Measurements from ENCODE around the gene CHCHD3.
"Not testable (repeated sequence)": the region's sequence is repeated elsewhere in the genome, so short reads cannot be mapped to it uniquely, and the experiment has no call there.

Gene CHCHD3

GRCh38 chr7:133003052-133003910, 78.6 kb downstream of the CHCHD3 start:
- no peak for DNase-seq (ENCODE audit: low read depth)

GRCh38 chr7:133001727-133002126, 80.2 kb downstream of the CHCHD3 start:
- no peak for DNase-seq (ENCODE audit: low read depth)

- no peak for DNase-seq (ENCODE audit: low read depth)
These were observed 82.0 kb downstream of the CHCHD3 start for GRCh38 chr7:132999845-133000244.

- DNase-seq (ENCODE audit: low read depth) = no peak
These were observed 83.1 kb downstream of the CHCHD3 start for GRCh38 chr7:132998763-132999162.

- DNase-seq (ENCODE audit: low read depth) = no peak
These were observed 84.4 kb downstream of the CHCHD3 start for GRCh38 chr7:132997505-132997904.

- DNase-seq (ENCODE audit: low read depth) = no peak
These were observed 85.2 kb downstream of the CHCHD3 start for GRCh38 chr7:132996581-132997242.

- no peak for DNase-seq (ENCODE audit: low read depth)
These were observed 88.4 kb downstream of the CHCHD3 start for GRCh38 chr7:132993377-132994013.

GRCh38 chr7:132991615-132992587, 90.0 kb downstream of the CHCHD3 start:
- DNase-seq (ENCODE audit: low read depth) = no peak

- DNase-seq (ENCODE audit: low read depth) = no peak
These were observed 93.8 kb downstream of the CHCHD3 start for GRCh38 chr7:132988117-132988516.

- DNase-seq (ENCODE audit: low read depth) = peak; percentile 9
These were observed 101.5 kb downstream of the CHCHD3 start for GRCh38 chr7:132980402-132980801.

- no peak for DNase-seq (ENCODE audit: low read depth)
These were observed 102.4 kb downstream of the CHCHD3 start for GRCh38 chr7:132979524-132979923.

GRCh38 chr7:132977234-132977633, 104.7 kb downstream of the CHCHD3 start:
- no peak for DNase-seq (ENCODE audit: low read depth)

GRCh38 chr7:132972745-132973144, 109.1 kb downstream of the CHCHD3 start:
- peak; percentile 28 for DNase-seq (ENCODE audit: low read depth)

GRCh38 chr7:132970257-132970656, 111.6 kb downstream of the CHCHD3 start:
- no peak for DNase-seq (ENCODE audit: low read depth)

GRCh38 chr7:132969520-132969919, 112.4 kb downstream of the CHCHD3 start:
- DNase-seq (ENCODE audit: low read depth) = no peak

- DNase-seq (ENCODE audit: low read depth) = not testable (repeated sequence)
These were observed 114.4 kb downstream of the CHCHD3 start for GRCh38 chr7:132967470-132967848.

- DNase-seq (ENCODE audit: low read depth) = peak; percentile 21
These were observed 115.0 kb downstream of the CHCHD3 start for GRCh38 chr7:132966754-132967469.

GRCh38 chr7:132965951-132966350, 115.9 kb downstream of the CHCHD3 start:
- DNase-seq (ENCODE audit: low read depth) = no peak

- DNase-seq (ENCODE audit: low read depth) = no peak
These were observed 117.0 kb downstream of the CHCHD3 start for GRCh38 chr7:132964876-132965275.

- DNase-seq (ENCODE audit: low read depth) = no peak
These were observed 122.0 kb downstream of the CHCHD3 start for GRCh38 chr7:132959891-132960290.

- no peak for DNase-seq (ENCODE audit: low read depth)
These were observed 125.3 kb downstream of the CHCHD3 start for GRCh38 chr7:132956556-132956955.
